GM19468 (cell line): ENCODE results near the gene CERS2.

ENCODE experiments used
- ATAC-seq: cut with Tn5 transposase; IDR thresholded peaks from one replicate; pipeline ENCODE4 v1.9.1; 2021; ENCODE audit warnings: mild to moderate bottlenecking, moderate library complexity, moderate number of reproducible peaks; ENCODE audit not compliant: unreplicated experiment; ENCODE audit errors: extremely low read depth

The CERS2 gene, protein sequence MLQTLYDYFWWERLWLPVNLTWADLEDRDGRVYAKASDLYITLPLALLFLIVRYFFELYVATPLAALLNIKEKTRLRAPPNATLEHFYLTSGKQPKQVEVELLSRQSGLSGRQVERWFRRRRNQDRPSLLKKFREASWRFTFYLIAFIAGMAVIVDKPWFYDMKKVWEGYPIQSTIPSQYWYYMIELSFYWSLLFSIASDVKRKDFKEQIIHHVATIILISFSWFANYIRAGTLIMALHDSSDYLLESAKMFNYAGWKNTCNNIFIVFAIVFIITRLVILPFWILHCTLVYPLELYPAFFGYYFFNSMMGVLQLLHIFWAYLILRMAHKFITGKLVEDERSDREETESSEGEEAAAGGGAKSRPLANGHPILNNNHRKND

DNA sequence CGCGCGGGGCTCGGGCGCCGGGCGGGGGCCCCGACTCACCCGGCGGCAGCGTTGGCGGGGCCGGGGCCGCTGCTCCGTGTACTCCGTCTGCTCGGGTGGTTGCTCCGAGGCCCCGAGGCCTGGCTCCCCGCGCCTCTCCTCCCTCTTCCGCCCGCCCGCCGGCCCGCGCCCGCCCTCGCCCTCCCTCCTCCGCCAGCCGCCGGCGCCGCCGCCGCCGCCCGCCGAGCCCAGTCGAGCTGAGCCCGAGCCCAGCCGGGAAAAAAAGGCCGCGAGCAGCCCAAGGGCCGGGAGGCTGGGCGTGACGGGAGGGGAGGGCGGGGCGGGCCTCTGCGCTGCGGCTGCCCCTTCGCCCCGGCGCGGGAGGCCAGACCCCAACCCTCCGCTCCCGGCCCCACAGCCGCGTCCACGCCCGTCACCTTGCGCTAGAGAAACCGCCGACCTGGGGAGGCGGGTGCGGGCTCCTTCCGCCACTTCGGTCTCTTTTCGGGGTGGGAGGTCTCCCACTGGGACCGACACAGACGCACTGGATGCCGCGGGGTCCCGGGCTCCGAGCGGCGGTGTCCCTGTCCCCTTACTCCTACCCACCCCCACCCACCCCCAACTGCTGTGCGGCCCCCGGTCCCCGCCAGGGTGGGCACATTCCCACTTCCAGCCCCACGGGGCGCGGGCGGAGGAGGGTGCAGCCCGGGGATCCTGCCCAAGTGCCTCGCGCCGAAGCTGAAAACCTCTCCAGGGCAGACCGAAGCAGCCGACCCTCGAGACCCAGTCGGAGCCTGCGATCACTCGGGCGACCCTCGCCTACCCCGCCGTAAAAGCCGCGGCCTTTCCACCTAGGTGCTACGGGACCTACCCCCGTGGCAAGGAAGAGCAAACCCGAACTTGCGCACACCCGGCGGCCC lies at the start of gene CERS2:
CERS2 (minus strand) TSS at position 256 of the 899 bp plus-strand sequence. CDS start 5,745 bp downstream, outside the sequence.
- peak; percentile 18 for ATAC-seq

DNA sequence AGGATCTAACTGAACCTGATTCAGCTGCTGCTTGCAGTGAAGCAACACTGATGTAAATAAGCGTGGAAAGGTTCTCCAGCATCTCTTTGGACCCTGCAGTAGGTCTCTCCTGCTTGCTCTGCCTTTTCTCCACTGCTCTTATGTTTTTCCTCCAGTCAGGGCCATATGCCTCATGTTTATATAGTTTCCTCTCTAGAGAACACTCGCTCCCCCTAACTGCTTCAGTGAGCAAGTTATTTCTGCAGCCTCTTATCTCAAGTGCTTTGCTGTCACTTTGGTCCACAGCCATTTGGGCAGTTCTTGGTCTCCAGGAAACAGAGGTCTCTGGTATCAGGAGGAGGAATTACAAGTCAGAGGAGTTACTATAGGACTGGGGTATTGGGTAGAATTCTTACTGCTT lies 38.9 kb upstream of the CERS2 start:
- ATAC-seq: no peak

DNA sequence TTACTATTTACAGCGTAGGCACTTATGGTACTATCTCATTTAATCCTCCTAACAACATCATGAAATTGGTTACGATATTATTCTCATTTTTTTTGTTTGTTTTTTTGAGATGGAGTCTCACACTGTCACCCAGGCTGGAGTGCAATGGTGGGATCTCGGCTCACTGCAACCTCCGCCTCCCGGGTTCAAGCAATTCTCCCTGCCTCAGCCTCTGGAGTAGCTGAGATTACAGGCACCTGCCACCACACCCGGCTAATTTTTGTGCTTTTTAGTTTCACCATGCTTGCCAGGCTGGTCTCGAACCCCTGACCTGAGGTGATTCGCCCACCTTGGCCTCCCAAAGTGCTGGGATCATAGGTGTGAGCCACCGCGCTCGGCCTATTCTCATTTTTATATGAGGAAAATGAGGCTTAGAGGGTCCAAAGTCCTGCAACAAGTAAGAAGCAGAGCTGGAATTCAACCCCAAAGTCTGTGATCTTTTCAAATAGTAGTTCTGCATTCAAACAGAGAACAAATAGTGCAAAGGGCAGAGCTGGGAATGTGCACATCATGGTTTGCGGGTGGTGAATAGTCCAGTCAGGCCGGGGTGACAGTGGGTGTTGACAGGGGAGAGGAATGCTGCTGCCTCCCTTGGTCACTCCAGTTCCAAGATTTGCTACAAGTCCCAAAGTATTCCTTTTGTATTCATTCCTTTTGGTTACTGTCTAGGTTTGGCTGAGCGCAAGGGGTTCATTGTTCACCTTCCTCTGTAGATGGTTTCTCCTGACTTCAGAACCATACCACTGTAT lies 38.2 kb upstream of the CERS2 start:
- no peak for ATAC-seq

DNA sequence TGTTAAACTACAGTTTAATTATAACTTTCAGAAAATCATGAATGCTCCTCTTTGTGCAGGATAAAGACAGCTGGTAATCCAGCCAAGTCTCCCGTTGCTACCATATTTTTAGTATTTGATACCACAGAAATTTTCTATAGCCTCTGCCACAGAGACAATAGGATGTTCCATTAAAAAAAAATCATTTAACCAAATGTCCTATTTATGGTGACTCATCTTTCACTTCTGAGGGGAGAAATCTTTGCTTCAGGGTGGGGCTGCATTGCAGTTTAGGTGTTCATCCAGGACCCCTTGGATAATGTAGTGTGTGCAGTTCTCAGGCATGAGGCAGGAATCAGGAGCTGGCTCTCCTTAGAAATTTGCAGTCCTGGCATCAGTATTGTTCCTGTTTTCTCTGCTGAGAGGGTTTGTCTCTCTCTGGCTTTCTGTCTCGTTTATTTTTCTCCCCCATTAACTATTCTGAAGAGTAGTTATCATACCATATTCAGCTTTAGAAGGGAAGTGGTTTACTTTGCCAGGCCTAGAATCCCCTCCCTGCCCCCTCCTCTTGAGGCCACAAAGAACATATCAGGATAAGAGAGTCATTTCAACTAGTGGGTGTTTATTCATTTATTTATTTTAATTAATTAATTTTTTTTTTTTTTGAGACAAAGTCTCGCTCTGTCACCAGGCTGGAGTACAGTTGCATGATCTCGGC lies 36.7 kb upstream of the CERS2 start:
- no peak for ATAC-seq

DNA sequence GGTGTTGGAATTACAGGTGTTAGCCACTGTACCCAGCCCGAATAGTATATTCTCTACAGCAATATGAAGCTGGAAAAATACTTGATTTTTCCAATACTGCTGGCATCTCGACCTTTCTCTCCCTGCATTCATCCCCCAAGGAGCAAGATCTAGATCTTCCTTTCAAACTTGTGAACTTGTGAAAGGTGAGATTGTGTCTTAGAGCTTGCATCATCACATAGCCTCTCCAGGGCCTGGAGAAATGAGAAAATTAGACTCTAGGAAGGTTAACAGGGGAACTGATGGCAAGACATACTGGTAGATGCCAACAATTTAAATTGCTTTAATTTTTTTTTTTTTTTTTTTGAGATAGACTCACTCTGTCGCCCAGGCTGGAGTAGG lies 35.7 kb upstream of the CERS2 start:
- ATAC-seq: no peak

DNA sequence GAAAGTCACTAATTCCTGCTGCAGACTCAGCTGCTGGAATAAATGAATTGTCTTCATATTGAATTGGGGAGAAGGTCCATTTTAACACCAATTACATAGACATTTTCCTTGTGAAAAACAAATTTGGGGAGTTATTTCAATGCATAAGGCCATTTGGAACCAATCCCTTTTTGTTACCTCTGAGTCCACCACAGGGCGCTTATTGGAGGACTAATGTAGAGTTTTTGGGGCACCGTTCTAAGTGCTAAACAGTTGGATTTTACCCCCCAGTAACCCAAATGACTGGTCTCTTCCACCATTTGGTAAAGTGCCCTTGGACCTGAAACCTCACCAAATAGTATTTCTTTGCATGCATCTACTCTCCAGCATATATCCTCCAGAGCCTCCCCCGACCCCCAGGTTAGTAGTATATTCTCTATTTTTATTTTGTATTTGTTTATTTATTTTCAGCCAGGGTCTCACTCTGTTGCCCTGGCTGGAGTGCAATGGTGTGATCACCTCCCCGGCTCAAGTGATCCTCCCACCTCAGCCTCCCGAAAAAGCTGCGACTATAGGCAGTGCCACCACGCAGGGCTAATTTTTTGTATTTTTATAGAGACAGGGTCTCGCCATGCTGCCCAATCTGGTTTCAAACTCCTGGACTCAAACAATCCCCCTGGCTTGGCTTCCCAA lies 35.2 kb upstream of the CERS2 start:
- no peak for ATAC-seq

DNA sequence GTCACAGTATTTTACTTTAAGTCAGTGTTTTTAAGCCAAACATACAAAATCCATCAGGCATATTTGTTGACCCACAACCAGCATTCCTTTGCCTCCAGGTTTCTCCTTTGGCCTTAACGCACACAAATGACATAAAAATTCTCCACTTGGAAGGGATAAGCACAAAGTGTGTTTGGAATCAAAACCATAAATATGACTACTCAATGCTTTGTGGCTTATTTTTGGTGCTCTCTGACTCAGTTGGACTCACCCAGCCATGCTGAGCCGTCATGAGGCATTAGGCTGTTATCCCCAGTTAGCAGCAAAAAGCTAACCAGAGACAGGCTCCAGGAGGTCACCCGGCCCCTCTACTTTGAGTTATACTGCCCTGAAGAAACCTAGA lies 34.6 kb upstream of the CERS2 start:
- ATAC-seq: no peak

DNA sequence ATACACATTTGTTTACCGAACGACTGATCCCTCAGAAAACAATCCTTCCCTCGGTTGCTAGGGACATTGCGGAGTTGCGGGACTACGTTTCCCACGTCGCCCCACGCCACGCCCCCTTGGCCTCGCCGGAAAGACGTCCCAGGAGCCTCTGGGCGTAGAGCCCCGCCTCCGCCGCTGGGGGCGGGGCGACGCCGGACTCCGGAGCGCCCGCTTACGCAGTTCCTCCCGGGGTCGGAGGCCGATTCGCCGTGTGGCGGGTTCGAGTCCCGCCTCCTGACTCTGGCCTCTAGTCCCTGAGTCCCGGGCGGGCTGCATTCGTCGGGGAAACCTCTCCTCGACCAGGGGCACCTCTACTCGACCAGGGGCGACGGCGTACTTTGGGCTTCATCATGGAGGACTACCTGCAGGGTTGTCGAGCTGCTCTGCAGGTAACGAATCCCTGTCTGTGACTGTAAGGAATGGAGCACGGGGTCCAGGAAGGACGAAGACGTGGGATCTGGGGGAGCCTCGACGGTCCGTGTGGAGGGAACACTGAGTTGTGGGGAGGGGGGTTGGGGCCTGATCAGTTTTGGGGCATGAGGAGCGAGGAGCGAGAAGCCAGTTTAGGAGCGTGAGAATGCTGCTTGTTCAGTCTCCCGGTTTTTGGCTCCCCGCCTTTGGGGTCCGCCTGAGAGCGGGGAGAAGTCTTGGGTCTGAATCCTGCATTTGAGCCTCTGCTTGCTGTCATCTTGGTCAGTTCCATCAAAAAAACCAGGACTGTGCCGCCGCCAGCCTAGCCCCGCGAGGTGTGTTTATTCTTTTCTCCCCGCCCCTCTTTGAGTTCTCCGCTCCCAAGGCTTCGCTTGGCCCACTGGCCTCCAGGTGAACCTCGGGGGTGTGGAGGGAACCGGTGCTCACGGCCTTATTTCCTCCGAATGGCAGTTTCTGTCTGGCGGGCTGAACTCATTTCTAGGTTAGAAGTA lies 33.9 kb upstream of the CERS2 start, which contains the start of gene PRUNE1:
PRUNE1 (plus strand) TSS at position 206 of the 962 bp plus-strand sequence; CDS start at position 390, 184 bp downstream.
- ATAC-seq: peak; percentile 36

DNA sequence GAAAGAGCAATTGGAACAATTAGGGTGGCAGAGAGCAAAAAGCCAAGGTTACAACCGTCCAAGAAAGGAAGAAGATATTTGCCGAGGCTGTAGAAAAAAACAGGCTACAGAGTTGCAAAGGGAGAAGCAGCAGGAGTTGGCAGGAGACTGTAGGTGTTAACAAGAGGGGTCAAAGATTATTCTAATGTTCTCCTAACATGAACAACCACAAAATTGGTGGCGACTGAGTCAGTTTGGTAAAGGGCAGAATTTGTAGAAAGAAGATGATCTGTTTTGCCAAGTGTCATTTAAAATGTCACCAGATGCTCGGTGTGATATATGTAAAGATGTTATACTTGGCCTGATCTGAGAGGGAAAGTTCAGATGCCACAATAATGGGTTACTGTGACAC lies 33.2 kb upstream of the CERS2 start:
- no peak for ATAC-seq

DNA sequence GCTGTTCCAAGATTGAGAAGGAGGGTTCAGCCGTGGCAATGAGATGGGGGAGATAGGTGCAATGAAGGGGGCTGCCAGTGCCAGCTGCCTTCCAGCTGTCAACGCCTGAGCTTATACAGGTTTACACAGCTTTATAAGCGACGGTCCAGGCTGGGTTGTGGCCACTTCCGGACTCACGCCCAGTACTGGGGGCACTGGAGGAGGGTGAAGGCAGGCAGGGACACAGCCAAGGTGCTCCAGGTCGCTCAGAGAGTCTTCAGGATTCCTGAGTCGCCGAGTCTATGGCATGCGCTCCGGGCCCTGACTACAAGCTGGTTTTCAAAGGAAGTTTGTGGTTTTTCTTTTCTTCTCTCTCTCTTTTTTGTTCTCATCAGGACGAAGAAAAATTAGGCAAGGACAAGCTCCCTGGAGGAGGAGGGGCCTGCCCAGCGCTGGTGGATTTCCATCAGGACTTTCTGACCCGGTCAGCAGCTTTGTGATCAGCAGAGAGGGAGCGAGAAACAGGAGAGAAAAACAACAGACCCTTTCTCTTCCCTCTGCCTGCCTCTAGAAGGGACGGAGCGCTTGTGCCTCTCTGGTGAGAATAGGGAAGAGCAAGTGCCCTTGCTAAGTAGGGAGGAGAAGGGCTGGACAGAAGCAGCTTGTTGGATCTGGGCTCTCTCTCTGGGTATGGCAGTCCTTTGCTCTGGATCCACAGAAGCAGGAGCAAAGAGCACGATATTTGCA lies 31.9 kb upstream of the CERS2 start, which contains the start of gene MINDY1:
MINDY1 (minus strand) TSS at position 576 of the 726 bp plus-strand sequence. CDS start 4,285 bp downstream, outside the sequence.
- ATAC-seq: no peak

DNA sequence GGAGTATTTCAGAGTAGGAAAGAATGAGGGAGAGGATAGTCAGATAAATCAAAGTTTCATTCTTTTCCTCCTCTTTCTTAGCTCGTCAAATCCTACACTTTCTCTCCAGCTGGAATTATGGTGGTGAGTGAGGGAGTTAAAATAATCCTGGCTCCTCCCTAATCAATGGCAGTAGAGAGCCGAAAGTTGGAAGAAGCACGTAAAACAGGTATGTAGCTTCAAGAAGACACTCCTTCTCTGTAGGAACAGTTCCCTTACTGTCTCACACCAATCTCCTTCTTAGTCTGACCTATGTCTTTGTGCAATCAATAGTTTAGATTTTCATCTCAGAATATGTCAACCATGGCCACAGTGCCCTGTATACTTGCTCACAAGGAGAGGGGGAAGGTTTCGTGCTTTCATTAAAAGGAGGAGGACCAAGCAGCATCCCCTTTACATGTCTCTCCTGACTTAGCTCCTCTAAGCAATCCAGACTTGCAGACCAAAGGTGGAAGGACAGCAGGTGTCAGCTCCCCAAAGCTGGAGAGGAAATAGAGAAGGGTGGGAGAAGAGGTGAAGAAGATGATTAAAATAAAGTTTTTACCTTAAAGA lies 31.2 kb upstream of the CERS2 start:
- no peak for ATAC-seq

DNA sequence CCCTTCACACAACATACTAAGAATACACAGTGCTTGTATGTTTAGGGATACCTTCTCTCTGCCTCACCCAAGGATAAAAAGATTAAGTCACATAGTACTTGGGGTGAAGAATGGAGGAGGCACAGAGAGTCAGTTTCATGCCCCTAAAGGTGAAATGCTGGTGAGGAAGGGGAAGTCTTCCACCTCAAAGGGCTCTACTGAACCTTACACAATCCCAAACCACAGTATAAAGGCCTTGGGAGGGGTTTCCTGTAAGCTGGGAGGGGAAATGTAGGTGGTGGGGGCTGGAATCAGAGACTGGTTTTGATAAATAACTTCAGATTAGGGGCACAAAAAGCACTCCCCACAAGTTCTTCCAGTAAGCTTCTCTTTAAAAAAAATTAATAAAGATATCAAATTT lies 28.5 kb upstream of the CERS2 start:
- ATAC-seq: no peak

DNA sequence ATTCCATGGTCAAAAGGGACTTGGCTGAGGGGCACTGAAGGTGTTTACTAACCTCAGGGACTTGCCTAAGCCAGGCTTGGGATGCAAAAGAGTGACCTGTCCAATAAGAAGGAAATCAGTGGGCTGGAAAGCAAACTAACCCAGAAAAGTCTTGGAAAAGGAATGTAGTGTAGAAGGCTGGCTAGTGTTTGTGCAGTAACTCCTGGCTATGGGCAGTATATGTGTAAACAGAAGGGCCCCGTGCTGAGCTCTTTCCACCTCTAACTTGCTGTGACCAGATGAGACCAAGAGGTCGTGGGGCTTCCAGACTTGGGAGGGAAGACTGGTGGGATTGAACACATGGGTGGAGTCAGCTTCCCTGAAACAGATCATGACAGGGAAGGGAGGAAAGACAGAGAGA lies 28.0 kb upstream of the CERS2 start:
- no peak for ATAC-seq

DNA sequence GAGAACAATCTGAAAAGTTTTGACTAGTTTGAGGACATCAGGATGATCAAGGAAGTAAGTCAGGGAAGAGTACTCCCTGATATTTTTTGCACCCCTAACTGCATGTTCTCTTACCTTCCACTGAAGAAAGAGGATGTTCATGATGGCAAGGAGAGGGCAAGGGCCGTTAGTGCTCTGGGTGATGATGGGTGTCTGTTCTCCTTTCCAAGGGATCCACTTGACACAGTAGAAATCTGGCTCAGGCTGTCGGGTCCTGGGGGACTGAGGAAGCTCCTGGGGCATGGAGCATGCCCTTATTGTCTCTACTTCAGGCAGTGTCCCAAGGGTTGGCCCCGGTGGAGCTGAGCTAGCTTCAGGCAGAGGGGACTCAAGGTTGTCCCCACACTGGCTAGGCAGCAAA lies 27.4 kb upstream of the CERS2 start:
- ATAC-seq: no peak

DNA sequence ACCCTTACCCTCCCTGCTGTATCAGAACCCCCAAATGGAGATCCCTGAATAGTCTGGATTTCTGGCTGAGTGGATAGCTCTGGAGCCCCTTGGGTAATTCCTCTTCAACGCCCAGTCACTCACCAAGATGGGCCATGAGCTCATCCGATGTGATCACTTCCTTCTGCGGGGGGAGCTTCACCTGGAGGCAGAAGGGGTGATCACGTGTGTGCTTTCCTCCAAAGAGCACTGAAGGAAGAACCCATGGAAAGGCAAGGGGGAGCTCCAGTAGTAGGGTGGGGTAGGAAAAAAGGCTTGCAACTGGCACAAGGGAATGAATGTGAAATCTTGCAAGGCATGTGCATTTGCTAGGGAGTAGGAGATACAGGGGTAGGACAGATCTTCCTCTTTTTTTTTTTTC lies 27.0 kb upstream of the CERS2 start:
- ATAC-seq: no peak

DNA sequence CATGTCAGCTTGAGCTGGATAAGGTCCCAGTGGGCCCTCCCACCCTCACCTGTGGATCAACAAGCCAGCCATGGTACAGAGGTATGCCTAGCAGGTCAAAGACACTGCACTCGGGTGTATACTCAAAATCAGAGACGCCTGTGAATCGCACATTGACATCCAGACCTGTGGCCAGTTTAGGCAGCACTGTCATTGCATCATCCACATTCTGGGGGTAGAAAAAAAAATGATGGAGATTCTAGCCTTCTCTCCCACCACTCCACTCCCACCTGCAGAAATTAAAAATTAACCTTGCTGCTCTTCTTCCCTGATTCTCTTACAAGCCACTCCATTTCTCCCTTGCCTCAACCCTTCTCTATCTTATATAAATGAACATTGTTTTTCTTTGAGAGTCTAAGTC lies 25.8 kb upstream of the CERS2 start:
- no peak for ATAC-seq

DNA sequence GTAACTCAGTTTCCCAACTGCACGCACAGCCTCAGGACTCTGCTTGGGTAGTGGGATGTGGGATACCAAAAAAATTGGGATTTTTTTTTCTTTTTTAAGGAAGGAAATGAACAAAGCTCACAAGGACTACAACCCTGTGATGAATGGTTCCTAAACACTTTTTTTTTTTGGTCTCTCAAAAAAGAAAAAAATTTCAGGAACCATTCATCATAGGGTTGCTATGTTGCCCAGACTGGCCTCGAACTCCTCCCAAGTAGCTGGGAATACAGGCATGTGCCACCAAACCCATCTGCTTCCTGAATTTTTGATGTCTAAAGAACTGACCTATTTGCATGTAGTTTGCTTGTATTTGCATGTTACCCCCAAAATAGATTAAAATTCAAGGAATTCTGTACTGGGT lies 25.3 kb upstream of the CERS2 start:
- no peak for ATAC-seq
